ENCODE data around the gene POLR2E.

DNA sequence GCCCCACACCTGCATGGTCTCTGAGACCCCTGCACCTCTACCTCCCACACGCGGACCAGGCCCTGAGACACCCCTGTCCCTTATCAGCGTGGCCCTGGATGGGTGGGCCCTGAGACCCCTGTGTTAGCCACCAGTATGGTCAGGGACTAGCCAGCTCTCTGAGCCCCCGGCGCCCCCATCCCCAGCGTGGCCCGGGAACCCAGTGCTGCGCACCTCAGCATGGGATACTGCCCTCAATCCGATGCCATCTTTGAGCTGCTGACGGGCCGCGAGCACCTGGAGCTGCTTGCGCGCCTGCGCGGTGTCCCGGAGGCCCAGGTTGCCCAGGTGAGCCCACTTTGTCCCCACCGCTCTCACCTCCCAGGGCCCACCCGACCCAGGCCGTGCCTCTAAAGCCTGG lies 33.2 kb downstream of the POLR2E start:
- TF ChIP-seq EP300 (IDR thresholded peaks at IDR 0.05) (no peak), POLR2AphosphoS5 (IDR thresholded peaks at IDR 0.05) (no peak), POLR2A (IDR thresholded peaks at IDR 0.05) (no peak)

Measured in upper lobe of left lung (tissue), 4 donors.